GM10248 (cell line): Measurements from ENCODE around the gene RASGRP2.
A peak's percentile ranks its signal among the peaks of the same experiment; 100 is the strongest.

Experiments
- CTCF ChIA-PET: fragments of 300-600 bp; sonication (Branson Sonifier 250); formaldehyde crosslinking; extraction: SDS; loops from one replicate; lab custom pipeline; 2021; ENCODE audit warnings: antibody characterized with exemption; lab: Yijun Ruan, JAX
- POLR2A ChIA-PET: fragments of 350-650 bp; sonication (Branson Sonifier 250); formaldehyde crosslinking; extraction: SDS; loops from one replicate; lab custom pipeline; 2020; ENCODE audit warnings: antibody characterized with exemption; lab: Yijun Ruan, JAX
- DNase-seq: peaks from one replicate; pipeline ENCODE4 v3.0.0; 2012; ENCODE audit errors: extremely low spot score
- CTCF ChIP-seq: IDR thresholded peaks from 2 replicates; pipeline ENCODE4 v1.5.1; 2012; ENCODE audit warnings: mild to moderate bottlenecking, low read depth; ENCODE audit errors: extremely low read depth, missing control alignments, control extremely low read depth

Gene RASGRP2

GRCh38 chr11:64778223-64778472, 34.2 kb upstream of the RASGRP2 start:
- POLR2A ChIA-PET, result interaction anchor here (0.9 to 1.1 kb wide), 8 partner anchors 16 to 722 kb away, joined by 3 to 9 read pairs (median 3); partner anchors contain the start of genes EHD1, MALAT1, PYGM and ZNHIT2
- TF ChIP-seq CTCF, result no peak
- CTCF ChIA-PET, result interaction anchor here (0.6 to 3.6 kb wide), 6 partner anchors 10 to 129 kb away, joined by 3 to 13 read pairs (median 3); partner anchors contain the start of gene PYGM
- DNase-seq, result no peak

DNA sequence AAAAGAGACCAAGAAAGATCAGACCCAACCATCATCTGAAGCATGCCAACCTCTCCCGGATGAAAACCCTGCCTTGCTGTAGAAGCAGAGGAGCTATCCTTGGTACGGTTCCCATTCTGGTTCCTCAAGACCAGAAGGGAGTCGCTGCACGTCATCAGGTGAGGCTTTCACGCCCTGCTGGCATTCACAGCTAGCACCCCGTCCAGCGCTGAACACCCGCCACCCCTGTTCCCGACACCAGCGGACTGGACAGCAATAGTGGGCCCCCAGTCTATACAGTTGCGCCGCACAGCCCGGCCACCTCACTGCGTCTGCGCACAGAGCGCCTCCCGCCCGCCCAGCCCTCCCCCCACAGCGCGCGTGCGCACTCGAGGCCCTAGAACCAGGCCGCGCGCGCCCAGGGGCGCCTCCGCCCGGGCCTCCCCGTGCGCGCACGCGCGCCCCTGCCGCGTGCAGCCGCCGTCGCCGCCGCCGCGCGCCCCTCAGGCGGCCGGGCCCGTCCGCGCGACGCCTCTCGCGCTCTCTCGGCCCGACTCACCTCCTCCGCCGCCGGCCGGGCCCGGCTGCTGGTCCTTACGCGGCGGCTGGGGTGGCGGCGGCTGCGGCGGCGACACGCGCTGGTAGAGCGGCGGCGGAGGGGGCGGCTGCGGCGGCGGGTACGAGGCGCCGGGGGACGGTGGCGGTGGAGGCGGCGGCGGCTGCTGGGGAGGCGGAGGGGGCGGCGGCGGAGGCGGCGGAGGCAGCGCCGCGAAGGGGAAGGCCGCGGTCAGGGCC, 33.7 kb upstream of the RASGRP2 start:
- CTCF ChIA-PET, result interaction anchor here (1.1 to 3.6 kb wide), 3 partner anchors 9 to 21 kb away, joined by 3 to 13 read pairs (median 5); no protein-coding TSS in a partner anchor
- no peak for TF ChIP-seq CTCF
- peak; percentile 93 for DNase-seq
- POLR2A ChIA-PET, result no interaction called here

DNA sequence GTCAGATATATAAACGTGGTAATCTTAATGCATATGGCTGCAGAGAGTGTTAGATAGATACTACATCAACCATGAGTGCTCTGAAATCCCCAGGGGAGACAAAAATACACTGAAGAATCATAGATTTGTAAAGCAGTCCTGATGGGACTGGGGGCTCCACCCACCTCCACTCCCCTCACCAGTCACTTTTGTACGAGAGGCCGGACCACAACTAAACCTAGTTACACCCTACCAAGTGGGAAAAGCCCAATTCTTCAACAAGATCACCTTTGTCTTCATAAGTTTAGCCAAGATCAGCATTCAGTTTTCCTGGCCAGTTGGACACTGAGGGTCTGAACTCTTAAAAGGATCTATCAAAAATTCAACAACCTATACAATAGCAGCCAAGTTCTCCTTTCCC, 32.9 kb upstream of the RASGRP2 start:
- ChIA-PET POLR2A (no interaction called here), CTCF (interaction anchor here (1.0 to 3.6 kb wide), 5 partner anchors 9 to 88 kb away, joined by 3 to 13 read pairs (median 4); no protein-coding TSS in a partner anchor)
- DNase-seq, result no peak
- TF ChIP-seq CTCF, result no peak

DNA sequence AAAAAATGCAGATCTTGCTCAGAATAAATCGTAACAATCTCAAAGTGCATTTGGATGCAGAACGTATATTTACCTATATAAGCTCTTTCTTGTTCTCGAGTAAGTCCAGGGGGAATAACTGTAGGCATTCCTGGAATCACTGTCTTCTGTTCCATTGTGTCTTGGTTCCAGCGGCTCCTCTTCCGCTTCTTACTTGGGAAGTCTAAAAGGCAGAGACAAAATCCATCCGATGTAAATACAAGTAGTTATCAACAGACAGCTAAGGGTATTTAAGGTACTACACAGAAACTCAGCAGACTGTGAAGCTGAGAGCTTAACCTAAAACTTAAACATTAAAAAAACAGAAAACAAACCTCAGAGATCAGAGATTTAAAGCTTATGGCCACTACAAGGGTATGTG, 32.5 kb upstream of the RASGRP2 start:
- TF ChIP-seq CTCF, result no peak
- CTCF ChIA-PET, result interaction anchor here (0.7 to 3.6 kb wide), 5 partner anchors 9 to 88 kb away, joined by 3 to 13 read pairs (median 3); no protein-coding TSS in a partner anchor
- POLR2A ChIA-PET, result no interaction called here
- no peak for DNase-seq

DNA sequence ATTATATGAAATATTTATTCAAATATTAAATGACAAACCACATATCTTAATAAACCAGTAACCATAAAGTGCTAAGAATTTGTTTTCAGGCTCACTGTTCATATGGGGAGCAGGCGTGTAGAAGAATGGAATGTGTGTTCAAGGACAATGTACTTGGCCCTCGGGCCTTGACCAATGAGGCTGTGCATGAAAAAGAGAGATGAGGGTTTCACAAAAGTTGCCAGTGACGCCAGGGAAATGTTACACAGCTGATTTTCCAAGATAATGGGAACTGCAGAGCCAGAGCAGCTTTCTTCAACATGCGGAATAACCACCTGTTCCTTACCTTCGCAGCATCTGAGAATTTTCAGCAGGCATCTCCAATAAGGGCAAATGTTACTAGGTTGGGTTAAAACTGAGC, 30.2 kb upstream of the RASGRP2 start:
- POLR2A ChIA-PET, result interaction anchor here (0.6 to 1.1 kb wide), 5 partner anchors 11 to 670 kb away, joined by 3 to 5 read pairs (median 4); partner anchors contain the start of genes PYGM and RASGRP2

More for the DNA sequence above, 30.2 kb upstream of the RASGRP2 start:
- DNase-seq, result no peak
- no peak for TF ChIP-seq CTCF
- CTCF ChIA-PET, result interaction anchor here (0.8 to 1.4 kb wide), 3 partner anchors 10 to 12 kb away, joined by 3 read pairs; no protein-coding TSS in a partner anchor
